DND-41 (cell line): Measurements from ENCODE around the gene SHROOM2.

Experiments used
- ATAC-seq: fragments of 200-7000 bp; cut with Tn5 transposase; 3 replicates; pipeline ENCODE4 v1.9.1; 2021; ENCODE audit warnings: low read depth; ENCODE audit not compliant: insufficient read depth
- DNase-seq: peaks from one replicate; pipeline ENCODE4 v3.0.0-alpha.2; 2020
- H2AFZ ChIP-seq: 2 replicates; pipeline ENCODE4 v1.6.0; 2012; ENCODE audit warnings: low read depth, low read length
- H3K27ac ChIP-seq: 2 replicates; pipeline ENCODE4 v1.5.1; 2012; ENCODE audit warnings: low read length, inconsistent platforms
- H3K27me3 ChIP-seq: fragments of 200-600 bp; sonication (generic); 2 replicates; pipeline ENCODE4 v1.6.0; 2012; ENCODE audit warnings: low read length, mild to moderate bottlenecking, inconsistent platforms; ENCODE audit not compliant: insufficient read depth, poor library complexity
- H3K36me3 ChIP-seq: 2 replicates; pipeline ENCODE4 v1.5.1; 2012; ENCODE audit warnings: low read length, inconsistent platforms; ENCODE audit not compliant: insufficient read depth
- H3K4me1 ChIP-seq: 2 replicates; pipeline ENCODE4 v1.5.1; 2012; ENCODE audit warnings: mild to moderate bottlenecking, low read length; ENCODE audit not compliant: insufficient read depth
- H3K4me2 ChIP-seq: 2 replicates; pipeline ENCODE4 v1.6.0; 2012; ENCODE audit warnings: mild to moderate bottlenecking, moderate library complexity, low read length, inconsistent platforms; ENCODE audit not compliant: insufficient read depth
- H3K4me3 ChIP-seq, 2 experiments: fragments of 200-600 bp in 1 of 2; shearing (Covaris generic) in 1 of 2; 2 replicates each; pipeline ENCODE4 v1.5.1; 2012 to 2016; ENCODE audit warnings: inconsistent platforms in 2 of 2, low read length in 2 of 2, mild to moderate bottlenecking in 2 of 2, low read depth in 1 of 2, moderate library complexity in 1 of 2
- H3K79me2 ChIP-seq: 2 replicates; pipeline ENCODE4 v1.6.0; 2012; ENCODE audit warnings: low read length, inconsistent platforms; ENCODE audit not compliant: insufficient read depth
- H3K9ac ChIP-seq: 2 replicates; pipeline ENCODE4 v1.6.0; 2012; ENCODE audit warnings: low read depth, mild to moderate bottlenecking, inconsistent platforms, low read length, moderate library complexity
- H3K9me3 ChIP-seq: 2 replicates; pipeline ENCODE4 v1.5.1; 2012; ENCODE audit warnings: low read length, moderate library complexity, mild to moderate bottlenecking, inconsistent platforms; ENCODE audit not compliant: insufficient read depth, severe bottlenecking
- H4K20me1 ChIP-seq: 2 replicates; pipeline ENCODE4 v1.6.0; 2012; ENCODE audit warnings: low read length; ENCODE audit not compliant: insufficient read depth
- EZH2 ChIP-seq: IDR thresholded peaks from 3 replicates; pipeline ENCODE4 v1.6.1; 2012; ENCODE audit warnings: borderline replicate concordance, low read depth, mild to moderate bottlenecking, moderate library complexity, low read length, inconsistent platforms; ENCODE audit not compliant: severe bottlenecking
- TF ChIP-seq, protein P1 (sequence below): IDR thresholded peaks from 2 replicates; pipeline ENCODE4 v1.5.1; 2012; ENCODE audit warnings: borderline replicate concordance, low read length, moderate library complexity, mild to moderate bottlenecking; ENCODE audit not compliant: poor library complexity, severe bottlenecking; ENCODE audit errors: extremely low read depth

Gene SHROOM2

DNA sequence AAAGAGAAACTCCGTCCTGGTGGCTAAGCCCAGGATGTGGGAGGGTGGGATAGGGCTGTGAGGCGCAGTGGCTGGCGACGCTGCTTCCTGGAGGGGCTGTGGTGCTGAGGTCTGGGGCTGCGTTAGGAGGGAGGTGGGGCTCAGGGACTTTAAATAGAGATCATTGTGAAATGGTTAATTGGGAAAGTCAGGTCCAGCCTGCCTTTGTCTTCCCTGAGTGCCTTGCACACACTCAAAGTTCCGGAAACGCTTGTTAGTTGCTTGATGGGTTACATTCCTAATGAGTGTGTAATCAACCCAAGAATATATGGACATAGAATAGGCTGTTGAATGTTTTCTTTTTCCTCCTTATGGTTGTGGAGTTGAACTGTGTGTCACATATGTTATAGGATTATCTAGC lies 125.3 kb downstream of the SHROOM2 start:
- Histone ChIP-seq H3K4me3 (no peak overlapping the region), H3K9me3 (no peaks in the 10 kb centered on the region), H4K20me1 (no peaks in the 10 kb centered on the region), H3K9ac (no peak overlapping the region), H3K27me3 (no peaks in the 10 kb centered on the region), H3K27ac (no peak overlapping the region), H2AFZ (no peak overlapping the region), H3K4me2 (no peak overlapping the region), H3K79me2 (no peaks in the 10 kb centered on the region), H3K4me1 (no peaks in the 10 kb centered on the region), H3K36me3 (no peaks in the 10 kb centered on the region)
- no peak for ATAC-seq
- DNase-seq = no peak
- no peak for TF ChIP-seq EZH2
- TF ChIP-seq, protein P1, sequence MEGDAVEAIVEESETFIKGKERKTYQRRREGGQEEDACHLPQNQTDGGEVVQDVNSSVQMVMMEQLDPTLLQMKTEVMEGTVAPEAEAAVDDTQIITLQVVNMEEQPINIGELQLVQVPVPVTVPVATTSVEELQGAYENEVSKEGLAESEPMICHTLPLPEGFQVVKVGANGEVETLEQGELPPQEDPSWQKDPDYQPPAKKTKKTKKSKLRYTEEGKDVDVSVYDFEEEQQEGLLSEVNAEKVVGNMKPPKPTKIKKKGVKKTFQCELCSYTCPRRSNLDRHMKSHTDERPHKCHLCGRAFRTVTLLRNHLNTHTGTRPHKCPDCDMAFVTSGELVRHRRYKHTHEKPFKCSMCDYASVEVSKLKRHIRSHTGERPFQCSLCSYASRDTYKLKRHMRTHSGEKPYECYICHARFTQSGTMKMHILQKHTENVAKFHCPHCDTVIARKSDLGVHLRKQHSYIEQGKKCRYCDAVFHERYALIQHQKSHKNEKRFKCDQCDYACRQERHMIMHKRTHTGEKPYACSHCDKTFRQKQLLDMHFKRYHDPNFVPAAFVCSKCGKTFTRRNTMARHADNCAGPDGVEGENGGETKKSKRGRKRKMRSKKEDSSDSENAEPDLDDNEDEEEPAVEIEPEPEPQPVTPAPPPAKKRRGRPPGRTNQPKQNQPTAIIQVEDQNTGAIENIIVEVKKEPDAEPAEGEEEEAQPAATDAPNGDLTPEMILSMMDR = no peak

GRCh38 chrX:9912351-9913145 lies 126.3 kb downstream of the SHROOM2 start:
- H3K36me3 ChIP-seq = no peaks in the 10 kb centered on the region
- H3K9ac ChIP-seq = no peak overlapping the region
- H3K4me3 ChIP-seq = no peak overlapping the region
- no peak overlapping the region for H3K27ac ChIP-seq
- no peaks in the 10 kb centered on the region for H4K20me1 ChIP-seq
- H3K4me1 ChIP-seq = no peaks in the 10 kb centered on the region
- H3K27me3 ChIP-seq = no peaks in the 10 kb centered on the region
- H3K9me3 ChIP-seq = no peaks in the 10 kb centered on the region
- no peak for DNase-seq
- no peak overlapping the region for H2AFZ ChIP-seq
- ATAC-seq = no peak
- H3K79me2 ChIP-seq = no peaks in the 10 kb centered on the region
- H3K4me2 ChIP-seq = no peak overlapping the region
- TF ChIP-seq, protein P1 = no peak
- no peak for TF ChIP-seq EZH2

DNA sequence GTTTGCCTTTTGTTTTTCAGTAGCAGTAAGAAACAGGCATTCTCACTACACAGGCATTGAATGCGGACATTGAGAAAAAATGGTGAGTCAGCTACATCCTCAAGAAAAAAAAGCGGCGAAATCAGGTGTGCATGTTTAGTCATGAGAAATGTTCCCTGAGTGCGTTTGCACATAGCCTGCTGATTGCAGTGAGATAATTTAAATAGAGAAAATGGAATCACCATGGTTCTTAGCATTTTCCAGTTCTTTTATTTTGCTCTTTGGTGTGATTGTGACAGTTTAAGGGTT lies 126.9 kb downstream of the SHROOM2 start:
- H3K4me3 ChIP-seq = no peak overlapping the region
- no peak for TF ChIP-seq EZH2
- TF ChIP-seq, protein P1 = no peak
- no peak overlapping the region for H3K4me2 ChIP-seq
- no peak overlapping the region for H2AFZ ChIP-seq
- H3K27ac ChIP-seq = no peak overlapping the region
- H3K27me3 ChIP-seq = no peaks in the 10 kb centered on the region
- H3K4me1 ChIP-seq = no peaks in the 10 kb centered on the region
- H4K20me1 ChIP-seq = no peaks in the 10 kb centered on the region
- H3K9ac ChIP-seq = no peak overlapping the region
- DNase-seq = no peak
- no peaks in the 10 kb centered on the region for H3K36me3 ChIP-seq
- H3K79me2 ChIP-seq = no peaks in the 10 kb centered on the region
- ATAC-seq = no peak
- H3K9me3 ChIP-seq = no peaks in the 10 kb centered on the region
